KMS-11 (cell line): ENCODE results near the gene CNGA4.

Experiments used
- H2AFZ ChIP-seq: fragments of 200-600 bp; sonication (generic); 2 replicates; pipeline ENCODE4 v1.6.1; 2016; ENCODE audit warnings: antibody characterized with exemption, mixed run types, low read depth
- H3K27ac ChIP-seq: fragments of 200-600 bp; sonication (generic); 2 replicates; pipeline ENCODE4 v1.6.1; 2016; ENCODE audit warnings: mild to moderate bottlenecking, mixed run types
- H3K27me3 ChIP-seq: fragments of 200-600 bp; sonication (generic); 2 replicates; pipeline ENCODE4 v1.6.1; 2017; ENCODE audit warnings: mild to moderate bottlenecking, low read depth, mixed run types, moderate library complexity; ENCODE audit not compliant: insufficient read depth
- H3K36me3 ChIP-seq: fragments of 200-600 bp; sonication (generic); 2 replicates; pipeline ENCODE4 v1.6.1; 2017; ENCODE audit warnings: mild to moderate bottlenecking, mixed run types; ENCODE audit not compliant: insufficient read depth
- H3K4me1 ChIP-seq: fragments of 200-600 bp; sonication (generic); 2 replicates; pipeline ENCODE4 v1.6.1; 2016; ENCODE audit warnings: mild to moderate bottlenecking, low read depth, mixed run types; ENCODE audit not compliant: poor library complexity, severe bottlenecking
- H3K4me2 ChIP-seq: fragments of 200-600 bp; sonication (generic); 2 replicates; pipeline ENCODE4 v1.7.0; 2016; ENCODE audit warnings: mild to moderate bottlenecking, mixed run types
- H3K4me3 ChIP-seq: fragments of 200-600 bp; sonication (generic); IDR thresholded peaks from 2 replicates; pipeline ENCODE4 v1.6.1; 2017; ENCODE audit warnings: low read depth, low read length, mixed read lengths; ENCODE audit not compliant: insufficient read depth
- H3K79me2 ChIP-seq: fragments of 200-600 bp; sonication (generic); 2 replicates; pipeline ENCODE4 v1.6.1; 2016; ENCODE audit warnings: low read depth, mixed run types; ENCODE audit not compliant: insufficient read depth
- H3K9ac ChIP-seq: fragments of 200-600 bp; sonication (generic); 2 replicates; pipeline ENCODE4 v1.6.1; 2016; ENCODE audit warnings: mild to moderate bottlenecking, mixed run types
- H4K20me1 ChIP-seq: fragments of 200-600 bp; sonication (generic); 2 replicates; pipeline ENCODE4 v1.6.1; 2016; ENCODE audit warnings: mild to moderate bottlenecking, mixed run types; ENCODE audit not compliant: insufficient read depth
- TF ChIP-seq, protein P1 (sequence below): fragments of 200-600 bp; sonication (generic); conservative IDR thresholded peaks from 2 replicates; pipeline ENCODE4 v1.6.1; 2017; ENCODE audit warnings: low read depth, mild to moderate bottlenecking, antibody characterized with exemption, low read length, moderate library complexity, mixed read lengths

The CNGA4 gene

DNA sequence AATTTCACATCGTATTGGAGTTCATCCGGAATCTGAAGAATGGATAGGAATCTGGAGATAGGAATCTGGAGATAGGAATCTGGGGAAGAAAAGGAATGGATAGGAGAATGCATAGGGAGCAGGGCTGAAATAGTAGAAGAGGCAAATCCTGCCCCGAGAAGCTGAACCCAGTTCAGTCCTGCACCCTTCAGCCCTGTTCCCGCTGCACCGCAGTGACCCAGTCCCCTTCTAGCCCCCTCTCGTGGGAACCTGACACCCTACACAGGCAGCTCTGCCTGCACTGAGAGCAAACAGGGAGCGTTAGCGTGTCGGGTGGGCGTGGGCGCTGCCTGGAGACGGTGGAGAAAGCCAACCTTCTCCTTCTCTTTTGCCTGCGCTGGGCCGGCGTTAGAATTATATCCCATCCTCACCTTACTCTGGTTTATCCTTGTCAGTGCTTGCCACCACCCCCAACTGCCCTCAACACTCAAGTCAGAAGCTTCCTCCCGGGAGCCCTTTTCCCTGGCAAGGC is 19.7 kb downstream of the CNGA4 start:
- Histone ChIP-seq H3K79me2 (no peaks in the 10 kb centered on the region), H3K9ac (no peak overlapping the region), H3K4me2 (no peak overlapping the region), H2AFZ (no peak overlapping the region), H4K20me1 (no peaks in the 10 kb centered on the region), H3K4me1 (no peaks in the 10 kb centered on the region), H3K27ac (no peak overlapping the region), H3K4me3 (no peak overlapping the region), H3K27me3 (no peaks in the 10 kb centered on the region), H3K36me3 (no peaks in the 10 kb centered on the region)
- TF ChIP-seq, protein P1, sequence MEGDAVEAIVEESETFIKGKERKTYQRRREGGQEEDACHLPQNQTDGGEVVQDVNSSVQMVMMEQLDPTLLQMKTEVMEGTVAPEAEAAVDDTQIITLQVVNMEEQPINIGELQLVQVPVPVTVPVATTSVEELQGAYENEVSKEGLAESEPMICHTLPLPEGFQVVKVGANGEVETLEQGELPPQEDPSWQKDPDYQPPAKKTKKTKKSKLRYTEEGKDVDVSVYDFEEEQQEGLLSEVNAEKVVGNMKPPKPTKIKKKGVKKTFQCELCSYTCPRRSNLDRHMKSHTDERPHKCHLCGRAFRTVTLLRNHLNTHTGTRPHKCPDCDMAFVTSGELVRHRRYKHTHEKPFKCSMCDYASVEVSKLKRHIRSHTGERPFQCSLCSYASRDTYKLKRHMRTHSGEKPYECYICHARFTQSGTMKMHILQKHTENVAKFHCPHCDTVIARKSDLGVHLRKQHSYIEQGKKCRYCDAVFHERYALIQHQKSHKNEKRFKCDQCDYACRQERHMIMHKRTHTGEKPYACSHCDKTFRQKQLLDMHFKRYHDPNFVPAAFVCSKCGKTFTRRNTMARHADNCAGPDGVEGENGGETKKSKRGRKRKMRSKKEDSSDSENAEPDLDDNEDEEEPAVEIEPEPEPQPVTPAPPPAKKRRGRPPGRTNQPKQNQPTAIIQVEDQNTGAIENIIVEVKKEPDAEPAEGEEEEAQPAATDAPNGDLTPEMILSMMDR = no peak

DNA sequence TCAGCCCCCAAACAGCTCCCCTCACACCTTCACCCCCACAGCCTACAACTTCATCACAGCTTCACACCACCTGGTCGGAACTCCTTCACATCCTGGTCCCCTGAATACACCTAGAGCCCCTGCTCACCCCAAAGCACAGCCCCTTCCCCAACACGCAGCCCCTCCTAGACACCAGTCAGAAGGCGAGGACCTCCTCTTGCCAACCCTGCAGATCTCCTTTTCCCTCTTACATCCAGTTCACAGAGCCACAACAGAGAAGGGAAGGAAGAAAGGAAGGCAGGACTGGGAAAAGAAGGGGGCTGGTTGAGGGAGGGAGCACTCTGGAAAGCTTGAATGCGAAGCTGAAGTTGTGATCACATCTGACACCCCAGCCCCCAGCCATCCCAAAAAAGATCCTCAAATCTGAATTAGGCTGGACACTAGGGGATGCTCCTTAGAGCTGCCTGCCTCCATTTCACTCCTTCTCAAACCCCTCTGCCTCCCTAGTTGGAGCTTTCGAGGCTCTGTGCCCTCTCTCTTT is 21.4 kb downstream of the CNGA4 start:
- Histone ChIP-seq H3K9ac (no peak overlapping the region), H3K27ac (no peak overlapping the region), H3K79me2 (no peaks in the 10 kb centered on the region), H3K4me3 (no peak overlapping the region), H4K20me1 (no peaks in the 10 kb centered on the region), H3K36me3 (no peaks in the 10 kb centered on the region), H3K4me2 (no peak overlapping the region), H3K27me3 (no peaks in the 10 kb centered on the region), H3K4me1 (no peaks in the 10 kb centered on the region), H2AFZ (no peak overlapping the region)
- TF ChIP-seq, protein P1 = no peak

DNA sequence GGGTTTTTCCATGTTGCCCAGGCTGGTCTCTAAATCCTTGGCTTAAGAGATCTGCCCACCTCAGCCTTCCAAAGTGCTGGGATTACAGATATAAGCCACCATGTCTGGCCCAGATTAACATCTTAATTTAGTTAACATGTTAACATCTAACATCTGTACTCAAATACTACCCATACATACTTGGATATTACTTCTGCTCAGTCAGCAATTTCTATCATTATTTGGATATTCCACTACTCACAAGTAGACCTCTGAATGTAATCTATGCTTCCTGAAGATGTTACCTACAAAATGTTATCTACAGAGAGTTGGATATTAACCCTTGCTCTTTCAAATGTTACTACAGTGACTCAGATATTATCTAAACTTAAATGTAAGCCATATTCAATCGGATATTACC is 24.8 kb downstream of the CNGA4 start:
- Histone ChIP-seq H3K79me2 (no peaks in the 10 kb centered on the region), H3K27ac (no peak overlapping the region), H2AFZ (no peak overlapping the region), H3K4me2 (no peak overlapping the region), H3K9ac (no peak overlapping the region), H3K27me3 (no peaks in the 10 kb centered on the region), H4K20me1 (no peaks in the 10 kb centered on the region), H3K4me1 (no peaks in the 10 kb centered on the region), H3K36me3 (no peaks in the 10 kb centered on the region), H3K4me3 (no peak overlapping the region)
- TF ChIP-seq, protein P1 = no peak

GRCh38 chr11:6268820-6269219 is 29.9 kb downstream of the CNGA4 start:
- no peaks in the 10 kb centered on the region for H3K4me1 ChIP-seq
- H3K9ac ChIP-seq = no peak overlapping the region
- no peaks in the 10 kb centered on the region for H3K79me2 ChIP-seq
- no peaks in the 10 kb centered on the region for H3K27me3 ChIP-seq
- no peak overlapping the region for H3K4me3 ChIP-seq
- no peak overlapping the region for H3K27ac ChIP-seq
- H3K36me3 ChIP-seq = no peaks in the 10 kb centered on the region
- H4K20me1 ChIP-seq = no peaks in the 10 kb centered on the region
- TF ChIP-seq, protein P1 = no peak
- no peak overlapping the region for H2AFZ ChIP-seq
- no peak overlapping the region for H3K4me2 ChIP-seq
